ENCODE results near the gene ADRA2C.

ADRA2C gene

DNA sequence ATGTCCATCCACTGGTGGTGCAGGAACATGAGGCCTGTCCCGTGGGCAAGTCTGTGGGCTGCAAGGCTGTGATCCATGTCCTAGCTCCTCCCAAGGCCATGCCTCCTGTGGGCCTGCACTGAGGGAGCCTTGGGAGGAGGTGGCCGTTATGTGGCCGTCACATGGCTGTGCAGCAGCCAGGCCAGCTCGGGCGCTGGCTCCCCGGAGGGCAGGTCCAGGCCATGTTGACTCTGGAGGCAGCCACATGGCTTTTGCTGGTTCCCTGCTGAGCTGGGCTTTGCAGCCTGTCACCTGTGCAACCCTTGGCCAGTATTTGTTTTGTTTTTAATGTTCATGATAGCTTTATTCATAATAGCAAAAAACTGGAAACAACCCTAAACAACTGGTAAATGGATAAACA lies 13.3 kb downstream of the ADRA2C start:
- Histone ChIP-seq H3K18ac (ENCODE audit: low read depth in 1 of 2, low read length in 2 of 2) (no peak overlapping the region), H2BK120ac (ENCODE audit: low read depth, low read length) (no peak overlapping the region), H3K36me3 (ENCODE audit: control insufficient read depth in 1 of 2, insufficient read depth in 2 of 2, low read depth in 1 of 2, low read length in 2 of 2) (no peaks in the 10 kb centered on the region), H4K8ac (ENCODE audit: low read length) (no peak overlapping the region), H2AK5ac (ENCODE audit: low read length, severe bottlenecking) (no peak overlapping the region), H3K4me3 (ENCODE audit: insufficient read depth in 1 of 2, low read depth in 1 of 2, low read length in 2 of 2) (no peak overlapping the region), H2BK12ac (ENCODE audit: low read length in 2 of 2) (no peak overlapping the region), H3K4me1 (ENCODE audit: control insufficient read depth, insufficient read depth, low read depth, low read length) (no peaks in the 10 kb centered on the region), H3K4me2 (ENCODE audit: low read length, poor library complexity, severe bottlenecking) (no peak overlapping the region), H3K14ac (ENCODE audit: low read length in 2 of 2) (no peak overlapping the region), H3K79me1 (replicated peaks; ENCODE audit: low read length, poor library complexity, severe bottlenecking) (no peaks in the 10 kb centered on the region), H3K27me3 (ENCODE audit: control insufficient read depth in 1 of 2, insufficient read depth in 1 of 2, low read length in 2 of 2) (peaks cover 0 to 54% of the 10 kb centered on the region in 2 experiments), H3K4ac (ENCODE audit: low read depth in 1 of 2, low read length in 2 of 2) (no peak overlapping the region), H3K27ac (ENCODE audit: low read length, poor library complexity, severe bottlenecking) (no peak overlapping the region), H2BK15ac (ENCODE audit: low read depth, poor library complexity, severe bottlenecking) (no peak overlapping the region), H3K23ac (ENCODE audit: low read length in 2 of 2) (no peak overlapping the region), H4K91ac (ENCODE audit: low read length) (no peak overlapping the region), H2BK5ac (ENCODE audit: low read depth, low read length, poor library complexity, severe bottlenecking) (no peak overlapping the region), H3K9ac (ENCODE audit: low read length) (no peak overlapping the region), H3K9me3 (ENCODE audit: control insufficient read depth, low read length) (peaks cover 11% of the 10 kb centered on the region), H2AFZ (ENCODE audit: low read depth, low read length) (no peak overlapping the region)
- no peak for DNase-seq
- WGBS = 75% methylated on average over 6 of the region's 6 CpGs

DNA sequence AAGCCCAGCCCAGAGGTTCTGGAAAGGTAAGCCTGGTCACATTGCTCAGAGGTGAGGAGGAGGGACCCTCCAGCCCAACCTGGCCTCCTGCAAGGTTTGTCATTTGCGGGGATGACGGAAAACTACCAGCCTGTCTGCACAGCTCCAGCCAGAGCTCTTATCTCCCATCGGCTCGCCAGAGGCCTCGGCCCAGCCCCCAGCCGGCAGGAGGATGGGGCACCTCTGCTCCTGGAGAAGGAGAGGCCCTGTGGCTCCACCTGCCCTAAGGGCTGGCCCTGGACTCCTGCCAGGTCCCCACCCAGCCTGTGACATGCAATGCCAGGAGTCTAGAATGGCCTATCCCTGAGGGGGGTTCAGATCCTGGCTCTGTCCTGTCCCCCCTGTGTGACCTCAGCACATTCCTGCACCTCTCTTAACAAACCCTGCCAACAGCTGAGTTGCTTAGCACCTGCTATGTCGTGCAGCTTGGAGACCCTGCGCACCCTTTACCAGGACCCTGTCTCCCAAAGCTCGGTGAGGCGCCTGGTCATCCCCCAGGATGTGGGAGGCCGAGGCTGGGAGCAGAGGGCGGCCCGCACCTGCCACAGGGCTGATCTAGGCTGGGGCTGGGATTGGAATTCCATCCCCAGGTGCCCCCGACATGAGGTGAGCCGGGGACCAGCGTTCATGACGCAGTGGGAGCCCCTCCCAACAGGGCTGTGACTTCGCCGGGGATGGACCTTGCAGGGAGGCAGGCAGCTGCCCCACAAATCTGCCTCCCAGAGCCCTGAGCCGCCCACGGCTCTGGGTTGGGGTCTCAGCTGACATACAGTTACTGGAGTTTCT lies 14.4 kb downstream of the ADRA2C start:
- no peak for DNase-seq
- Histone ChIP-seq H2AFZ (ENCODE audit: low read depth, low read length) (no peak overlapping the region), H4K8ac (ENCODE audit: low read length) (no peak overlapping the region), H3K9me3 (ENCODE audit: control insufficient read depth, low read length) (peaks cover 11% of the 10 kb centered on the region), H3K9ac (ENCODE audit: low read length) (no peak overlapping the region), H3K4me3 (ENCODE audit: insufficient read depth in 1 of 2, low read depth in 1 of 2, low read length in 2 of 2) (no peak overlapping the region), H3K4ac (ENCODE audit: low read depth in 1 of 2, low read length in 2 of 2) (no peak overlapping the region), H2BK5ac (ENCODE audit: low read depth, low read length, poor library complexity, severe bottlenecking) (no peak overlapping the region), H3K18ac (ENCODE audit: low read depth in 1 of 2, low read length in 2 of 2) (no peak overlapping the region), H3K23ac (ENCODE audit: low read length in 2 of 2) (no peak overlapping the region), H3K79me1 (replicated peaks; ENCODE audit: low read length, poor library complexity, severe bottlenecking) (no peaks in the 10 kb centered on the region), H3K27ac (ENCODE audit: low read length, poor library complexity, severe bottlenecking) (no peak overlapping the region), H3K14ac (ENCODE audit: low read length in 2 of 2) (no peak overlapping the region), H2BK15ac (ENCODE audit: low read depth, poor library complexity, severe bottlenecking) (no peak overlapping the region), H2AK5ac (ENCODE audit: low read length, severe bottlenecking) (no peak overlapping the region), H4K91ac (ENCODE audit: low read length) (no peak overlapping the region), H3K4me1 (ENCODE audit: control insufficient read depth, insufficient read depth, low read depth, low read length) (no peaks in the 10 kb centered on the region), H2BK12ac (ENCODE audit: low read length in 2 of 2) (no peak overlapping the region), H3K27me3 (ENCODE audit: control insufficient read depth in 1 of 2, insufficient read depth in 1 of 2, low read length in 2 of 2) (peaks cover 0 to 56% of the 10 kb centered on the region in 2 experiments), H3K36me3 (ENCODE audit: control insufficient read depth in 1 of 2, insufficient read depth in 2 of 2, low read depth in 1 of 2, low read length in 2 of 2) (no peaks in the 10 kb centered on the region), H2BK120ac (ENCODE audit: low read depth, low read length) (no peak overlapping the region), H3K4me2 (ENCODE audit: low read length, poor library complexity, severe bottlenecking) (no peak overlapping the region)
- 67% methylated on average over 21 of the region's 21 CpGs for WGBS

DNA sequence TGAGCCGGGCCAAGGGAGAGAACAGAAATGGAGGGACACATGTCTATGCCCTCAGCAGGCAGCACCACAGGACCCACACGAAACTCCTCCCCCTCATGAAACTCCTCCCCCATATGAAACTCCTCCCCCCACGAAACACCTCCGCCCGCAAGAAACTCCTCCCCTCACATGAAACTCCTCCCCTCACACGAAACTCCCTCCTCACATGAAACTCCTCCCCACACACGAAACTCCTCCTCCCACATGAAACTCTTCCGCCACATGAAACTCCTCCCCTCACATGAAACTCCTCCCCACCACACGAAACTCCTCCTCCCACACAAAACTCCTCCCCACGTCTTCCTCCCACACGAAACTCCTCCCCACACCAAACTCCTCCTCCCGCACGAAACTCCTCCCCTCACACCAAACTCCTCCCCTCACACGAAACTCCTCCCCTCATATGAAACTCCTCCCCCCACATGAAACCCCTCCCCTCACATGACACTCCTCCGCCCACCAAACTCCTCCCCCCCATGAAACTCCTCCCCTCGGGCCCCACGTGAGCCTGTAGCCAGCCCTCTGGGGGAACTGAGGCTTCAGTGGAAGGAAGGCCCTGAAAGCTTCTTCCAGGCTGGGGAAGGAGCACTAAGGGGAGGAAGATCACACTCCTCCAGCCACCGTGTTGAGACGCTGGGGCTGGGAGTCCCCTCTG lies 15.2 kb downstream of the ADRA2C start:
- 90% methylated on average over 17 of the region's 19 CpGs for WGBS
- H4K8ac ChIP-seq (ENCODE audit: low read length) = no peak overlapping the region

More for the DNA sequence above, 15.2 kb downstream of the ADRA2C start:
- Histone ChIP-seq H2BK120ac (ENCODE audit: low read depth, low read length) (no peak overlapping the region), H3K27ac (ENCODE audit: low read length, poor library complexity, severe bottlenecking) (no peak overlapping the region), H3K14ac (ENCODE audit: low read length in 2 of 2) (no peak overlapping the region), H2AFZ (ENCODE audit: low read depth, low read length) (no peak overlapping the region), H3K79me1 (replicated peaks; ENCODE audit: low read length, poor library complexity, severe bottlenecking) (no peaks in the 10 kb centered on the region), H3K4ac (ENCODE audit: low read depth in 1 of 2, low read length in 2 of 2) (no peak overlapping the region), H3K36me3 (ENCODE audit: control insufficient read depth in 1 of 2, insufficient read depth in 2 of 2, low read depth in 1 of 2, low read length in 2 of 2) (no peaks in the 10 kb centered on the region), H2BK12ac (ENCODE audit: low read length in 2 of 2) (no peak overlapping the region), H3K9ac (ENCODE audit: low read length) (no peak overlapping the region), H4K91ac (ENCODE audit: low read length) (no peak overlapping the region), H3K4me3 (ENCODE audit: insufficient read depth in 1 of 2, low read depth in 1 of 2, low read length in 2 of 2) (no peak overlapping the region), H3K18ac (ENCODE audit: low read depth in 1 of 2, low read length in 2 of 2) (no peak overlapping the region), H3K23ac (ENCODE audit: low read length in 2 of 2) (no peak overlapping the region), H3K4me1 (ENCODE audit: control insufficient read depth, insufficient read depth, low read depth, low read length) (no peaks in the 10 kb centered on the region), H2BK5ac (ENCODE audit: low read depth, low read length, poor library complexity, severe bottlenecking) (no peak overlapping the region), H2AK5ac (ENCODE audit: low read length, severe bottlenecking) (no peak overlapping the region), H3K9me3 (ENCODE audit: control insufficient read depth, low read length) (peaks cover 11% of the 10 kb centered on the region), H3K27me3 (ENCODE audit: control insufficient read depth in 1 of 2, insufficient read depth in 1 of 2, low read length in 2 of 2) (peaks cover 0 to 59% of the 10 kb centered on the region in 2 experiments), H3K4me2 (ENCODE audit: low read length, poor library complexity, severe bottlenecking) (no peak overlapping the region), H2BK15ac (ENCODE audit: low read depth, poor library complexity, severe bottlenecking) (no peak overlapping the region)
- no peak for DNase-seq

Measured in mesenchymal stem cell (in vitro differentiated cells and primary cell).